Measurements from ENCODE around the gene CDH13.

CDH13 gene

DNA sequence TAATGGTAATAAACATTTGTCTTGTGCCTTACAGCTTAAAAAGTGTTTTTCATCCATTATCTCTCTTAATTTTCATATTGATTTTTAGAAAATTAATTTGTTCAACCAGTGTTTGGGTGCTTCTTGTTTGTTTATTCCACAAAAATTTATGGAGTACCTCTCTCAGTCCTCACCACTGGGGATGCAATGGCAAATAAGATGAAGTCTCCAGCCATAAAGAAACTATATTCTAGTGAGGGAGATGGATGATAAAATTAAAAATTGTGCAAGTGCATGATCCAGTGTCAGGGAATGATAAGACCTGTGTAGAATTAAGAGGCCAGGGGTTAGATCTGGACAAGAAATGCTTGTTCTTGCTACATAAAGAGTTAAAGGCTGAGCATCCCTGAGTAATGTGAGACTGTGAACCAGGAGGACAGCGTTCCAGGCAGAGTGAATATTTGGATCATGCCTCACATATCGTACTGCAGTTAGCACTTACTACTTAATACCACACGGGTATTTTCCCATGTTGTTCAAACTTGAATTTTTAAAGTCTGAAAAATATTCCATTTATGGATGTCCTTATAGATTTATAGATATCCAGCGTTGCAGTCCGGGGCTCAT, 645.3 kb downstream of the CDH13 start:
- Histone ChIP-seq H3K9ac (ENCODE audit: low read length) (no peak overlapping the region), H4K5ac (ENCODE audit: low read length) (no peak overlapping the region), H3K79me1 (ENCODE audit: low read length) (no peaks in the 10 kb centered on the region), H3K27me3 (ENCODE audit: insufficient read depth, low read length, poor library complexity) (no peaks in the 10 kb centered on the region), H2BK5ac (ENCODE audit: low read length) (no peak overlapping the region), H3K23ac (ENCODE audit: low read length) (no peak overlapping the region), H2AK5ac (ENCODE audit: low read length) (no peak overlapping the region), H3K18ac (ENCODE audit: low read length) (no peak overlapping the region), H3K4me2 (ENCODE audit: low read length) (no peak overlapping the region), H3K4me1 (ENCODE audit: control insufficient read depth, low read depth, low read length) (no peaks in the 10 kb centered on the region), H3K27ac (ENCODE audit: low read depth, low read length) (no peak overlapping the region), H3K4ac (ENCODE audit: low read depth, low read length) (no peak overlapping the region), H2BK120ac (ENCODE audit: low read depth, low read length) (no peak overlapping the region), H3K36me3 (ENCODE audit: control insufficient read depth, insufficient read depth, low read length) (no peaks in the 10 kb centered on the region), H2BK15ac (replicated peaks; ENCODE audit: low read depth) (no peak overlapping the region), H4K8ac (ENCODE audit: low read depth, low read length) (no peak overlapping the region), H3K79me2 (ENCODE audit: control insufficient read depth, insufficient read depth, low read length) (no peaks in the 10 kb centered on the region), H3K56ac (ENCODE audit: low read length) (no peak overlapping the region), H3K4me3 (ENCODE audit: low read length) (no peak overlapping the region)
- no CpG with 5 or more reads among the region's 5 CpGs for WGBS (ENCODE audit: extremely low coverage, insufficient coverage, low lambda C conversion rate)
- DNase-seq = no peak

GRCh38 chr16:83272843-83273242, 646.1 kb downstream of the CDH13 start:
- H3K4ac ChIP-seq (ENCODE audit: low read depth, low read length) = no peak overlapping the region
- no peak overlapping the region for H4K5ac ChIP-seq (ENCODE audit: low read length)
- no peak overlapping the region for H4K8ac ChIP-seq (ENCODE audit: low read depth, low read length)
- H2BK15ac ChIP-seq (replicated peaks; ENCODE audit: low read depth) = no peak overlapping the region
- no peak overlapping the region for H3K9ac ChIP-seq (ENCODE audit: low read length)
- H3K56ac ChIP-seq (ENCODE audit: low read length) = no peak overlapping the region
- no peaks in the 10 kb centered on the region for H3K36me3 ChIP-seq (ENCODE audit: control insufficient read depth, insufficient read depth, low read length)
- no peak overlapping the region for H3K18ac ChIP-seq (ENCODE audit: low read length)
- no peak overlapping the region for H2BK5ac ChIP-seq (ENCODE audit: low read length)
- H3K4me2 ChIP-seq (ENCODE audit: low read length) = no peak overlapping the region
- H3K4me3 ChIP-seq (ENCODE audit: low read length) = no peak overlapping the region
- H3K27me3 ChIP-seq (ENCODE audit: insufficient read depth, low read length, poor library complexity) = no peaks in the 10 kb centered on the region
- H3K4me1 ChIP-seq (ENCODE audit: control insufficient read depth, low read depth, low read length) = no peaks in the 10 kb centered on the region
- no CpG with 5 or more reads among the region's 4 CpGs for WGBS (ENCODE audit: extremely low coverage, insufficient coverage, low lambda C conversion rate)
- no peaks in the 10 kb centered on the region for H3K79me1 ChIP-seq (ENCODE audit: low read length)
- DNase-seq = no peak
- no peak overlapping the region for H2AK5ac ChIP-seq (ENCODE audit: low read length)
- no peak overlapping the region for H3K27ac ChIP-seq (ENCODE audit: low read depth, low read length)
- no peaks in the 10 kb centered on the region for H3K79me2 ChIP-seq (ENCODE audit: control insufficient read depth, insufficient read depth, low read length)
- no peak overlapping the region for H2BK120ac ChIP-seq (ENCODE audit: low read depth, low read length)
- no peak overlapping the region for H3K23ac ChIP-seq (ENCODE audit: low read length)

DNA sequence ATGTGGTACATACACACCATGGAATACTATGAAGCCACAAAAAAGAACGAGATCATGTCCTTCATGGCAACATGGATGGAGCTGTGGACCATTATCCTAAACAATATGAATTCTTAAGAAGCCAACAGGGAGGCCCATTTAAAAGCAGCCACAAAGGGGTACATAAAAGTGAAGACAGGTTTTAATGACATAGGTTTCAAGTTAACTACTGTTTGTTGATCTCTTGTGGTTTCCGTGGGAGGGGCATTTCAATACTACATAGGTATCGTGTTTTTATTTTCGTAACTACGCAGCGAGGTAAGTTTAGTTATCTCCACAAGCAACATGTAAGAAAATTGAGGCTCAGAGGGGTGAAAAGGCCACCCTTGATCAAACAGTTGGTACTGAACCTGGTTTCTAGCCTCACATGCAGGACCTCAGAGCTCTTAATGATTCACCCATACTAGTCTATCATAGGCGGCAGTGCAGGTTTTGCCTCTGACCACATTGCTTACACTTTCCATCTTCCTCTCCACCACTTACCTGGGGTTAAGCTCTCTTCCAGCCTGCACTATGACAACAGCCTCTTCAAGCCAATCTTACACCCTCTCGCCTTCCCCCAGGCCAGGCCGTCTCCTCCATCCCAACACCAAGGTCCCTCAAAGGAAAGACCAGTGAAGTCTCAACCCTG, 646.9 kb downstream of the CDH13 start:
- no peak overlapping the region for H3K18ac ChIP-seq (ENCODE audit: low read length)
- H3K27ac ChIP-seq (ENCODE audit: low read depth, low read length) = no peak overlapping the region
- no CpG with 5 or more reads among the region's 9 CpGs for WGBS (ENCODE audit: extremely low coverage, insufficient coverage, low lambda C conversion rate)
- no peaks in the 10 kb centered on the region for H3K79me1 ChIP-seq (ENCODE audit: low read length)
- H3K4me1 ChIP-seq (ENCODE audit: control insufficient read depth, low read depth, low read length) = no peaks in the 10 kb centered on the region
- no peak for DNase-seq
- H3K56ac ChIP-seq (ENCODE audit: low read length) = no peak overlapping the region
- no peaks in the 10 kb centered on the region for H3K79me2 ChIP-seq (ENCODE audit: control insufficient read depth, insufficient read depth, low read length)
- no peak overlapping the region for H3K23ac ChIP-seq (ENCODE audit: low read length)
- H3K4me3 ChIP-seq (ENCODE audit: low read length) = no peak overlapping the region
- no peak overlapping the region for H2BK5ac ChIP-seq (ENCODE audit: low read length)
- no peak overlapping the region for H4K5ac ChIP-seq (ENCODE audit: low read length)
- no peaks in the 10 kb centered on the region for H3K36me3 ChIP-seq (ENCODE audit: control insufficient read depth, insufficient read depth, low read length)
- H3K4me2 ChIP-seq (ENCODE audit: low read length) = no peak overlapping the region
- H2BK15ac ChIP-seq (replicated peaks; ENCODE audit: low read depth) = no peak overlapping the region
- H4K8ac ChIP-seq (ENCODE audit: low read depth, low read length) = no peak overlapping the region
- no peaks in the 10 kb centered on the region for H3K27me3 ChIP-seq (ENCODE audit: insufficient read depth, low read length, poor library complexity)
- H3K4ac ChIP-seq (ENCODE audit: low read depth, low read length) = no peak overlapping the region
- H3K9ac ChIP-seq (ENCODE audit: low read length) = no peak overlapping the region
- no peak overlapping the region for H2BK120ac ChIP-seq (ENCODE audit: low read depth, low read length)
- H2AK5ac ChIP-seq (ENCODE audit: low read length) = no peak overlapping the region

DNA sequence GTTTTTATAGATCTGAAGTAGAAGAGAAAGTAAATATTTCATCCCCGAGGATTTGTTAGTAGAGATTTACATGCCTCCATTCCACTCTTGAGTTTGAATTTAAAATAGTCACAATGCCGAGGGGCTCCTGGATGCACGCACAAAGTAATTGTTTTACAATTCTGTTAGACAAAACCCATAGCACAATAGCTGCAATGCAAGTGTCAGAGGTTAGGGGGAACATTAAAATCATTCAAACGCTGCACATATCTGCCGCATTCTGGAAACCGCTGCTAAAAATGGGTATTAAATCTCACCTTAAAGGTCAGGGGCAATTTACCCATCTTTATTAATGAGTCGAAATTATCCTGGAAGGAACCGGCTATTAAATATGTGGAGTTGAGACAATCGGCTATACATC, 652.5 kb downstream of the CDH13 start:
- H3K9ac ChIP-seq (ENCODE audit: low read length) = no peak overlapping the region
- H3K56ac ChIP-seq (ENCODE audit: low read length) = no peak overlapping the region
- H2AK5ac ChIP-seq (ENCODE audit: low read length) = no peak overlapping the region
- no peak overlapping the region for H3K4ac ChIP-seq (ENCODE audit: low read depth, low read length)
- no peak overlapping the region for H3K27ac ChIP-seq (ENCODE audit: low read depth, low read length)
- no CpG with 5 or more reads among the region's 9 CpGs for WGBS (ENCODE audit: extremely low coverage, insufficient coverage, low lambda C conversion rate)
- H2BK15ac ChIP-seq (replicated peaks; ENCODE audit: low read depth) = no peak overlapping the region
- no peaks in the 10 kb centered on the region for H3K4me1 ChIP-seq (ENCODE audit: control insufficient read depth, low read depth, low read length)
- H4K5ac ChIP-seq (ENCODE audit: low read length) = no peak overlapping the region
- H3K23ac ChIP-seq (ENCODE audit: low read length) = no peak overlapping the region
- no peaks in the 10 kb centered on the region for H3K79me1 ChIP-seq (ENCODE audit: low read length)
- no peak overlapping the region for H3K18ac ChIP-seq (ENCODE audit: low read length)
- no peak overlapping the region for H4K8ac ChIP-seq (ENCODE audit: low read depth, low read length)
- H3K4me2 ChIP-seq (ENCODE audit: low read length) = no peak overlapping the region
- no peaks in the 10 kb centered on the region for H3K27me3 ChIP-seq (ENCODE audit: insufficient read depth, low read length, poor library complexity)
- no peaks in the 10 kb centered on the region for H3K36me3 ChIP-seq (ENCODE audit: control insufficient read depth, insufficient read depth, low read length)
- H2BK120ac ChIP-seq (ENCODE audit: low read depth, low read length) = no peak overlapping the region
- H2BK5ac ChIP-seq (ENCODE audit: low read length) = no peak overlapping the region
- H3K4me3 ChIP-seq (ENCODE audit: low read length) = no peak overlapping the region
- DNase-seq = no peak
- no peaks in the 10 kb centered on the region for H3K79me2 ChIP-seq (ENCODE audit: control insufficient read depth, insufficient read depth, low read length)

GRCh38 chr16:83285921-83286320, 659.2 kb downstream of the CDH13 start:
- no CpG with 5 or more reads among the region's 6 CpGs for WGBS (ENCODE audit: extremely low coverage, insufficient coverage, low lambda C conversion rate)
- Histone ChIP-seq H3K79me2 (ENCODE audit: control insufficient read depth, insufficient read depth, low read length) (no peaks in the 10 kb centered on the region), H3K36me3 (ENCODE audit: control insufficient read depth, insufficient read depth, low read length) (no peaks in the 10 kb centered on the region), H3K4me2 (ENCODE audit: low read length) (no peak overlapping the region), H3K56ac (ENCODE audit: low read length) (no peak overlapping the region), H2BK120ac (ENCODE audit: low read depth, low read length) (no peak overlapping the region), H3K27me3 (ENCODE audit: insufficient read depth, low read length, poor library complexity) (no peaks in the 10 kb centered on the region), H3K4me1 (ENCODE audit: control insufficient read depth, low read depth, low read length) (no peaks in the 10 kb centered on the region), H3K23ac (ENCODE audit: low read length) (no peak overlapping the region), H3K4ac (ENCODE audit: low read depth, low read length) (no peak overlapping the region), H4K8ac (ENCODE audit: low read depth, low read length) (no peak overlapping the region), H4K5ac (ENCODE audit: low read length) (no peak overlapping the region), H3K79me1 (ENCODE audit: low read length) (no peaks in the 10 kb centered on the region), H2AK5ac (ENCODE audit: low read length) (no peak overlapping the region), H2BK5ac (ENCODE audit: low read length) (no peak overlapping the region), H3K18ac (ENCODE audit: low read length) (no peak overlapping the region), H3K27ac (ENCODE audit: low read depth, low read length) (no peak overlapping the region), H3K9ac (ENCODE audit: low read length) (no peak overlapping the region), H3K4me3 (ENCODE audit: low read length) (no peak overlapping the region), H2BK15ac (replicated peaks; ENCODE audit: low read depth) (no peak overlapping the region)
- no peak for DNase-seq

- Histone ChIP-seq H3K9ac (ENCODE audit: low read length) (no peak overlapping the region), H4K8ac (ENCODE audit: low read depth, low read length) (no peak overlapping the region), H2BK5ac (ENCODE audit: low read length) (no peak overlapping the region), H3K4me2 (ENCODE audit: low read length) (no peak overlapping the region), H2AK5ac (ENCODE audit: low read length) (no peak overlapping the region), H3K4me3 (ENCODE audit: low read length) (no peak overlapping the region), H2BK15ac (replicated peaks; ENCODE audit: low read depth) (no peak overlapping the region), H3K36me3 (ENCODE audit: control insufficient read depth, insufficient read depth, low read length) (no peaks in the 10 kb centered on the region), H3K18ac (ENCODE audit: low read length) (no peak overlapping the region), H2BK120ac (ENCODE audit: low read depth, low read length) (no peak overlapping the region), H3K79me2 (ENCODE audit: control insufficient read depth, insufficient read depth, low read length) (no peaks in the 10 kb centered on the region), H3K4ac (ENCODE audit: low read depth, low read length) (no peak overlapping the region), H3K4me1 (ENCODE audit: control insufficient read depth, low read depth, low read length) (no peaks in the 10 kb centered on the region), H3K56ac (ENCODE audit: low read length) (no peak overlapping the region), H3K23ac (ENCODE audit: low read length) (no peak overlapping the region), H3K27ac (ENCODE audit: low read depth, low read length) (no peak overlapping the region), H3K79me1 (ENCODE audit: low read length) (no peaks in the 10 kb centered on the region), H4K5ac (ENCODE audit: low read length) (no peak overlapping the region), H3K27me3 (ENCODE audit: insufficient read depth, low read length, poor library complexity) (no peaks in the 10 kb centered on the region)
- no CpG with 5 or more reads among the region's 2 CpGs for WGBS (ENCODE audit: extremely low coverage, insufficient coverage, low lambda C conversion rate)
- DNase-seq = no peak
Observed at GRCh38 chr16:83296505-83296904, 669.7 kb downstream of the CDH13 start.

Measured in mesendoderm (in vitro differentiated cells).